KMS-11 (cell line): ENCODE results near the gene MICAL2.

Experiments
- H2AFZ ChIP-seq: fragments of 200-600 bp; sonication (generic); 2 replicates; pipeline ENCODE4 v1.6.1; 2016; ENCODE audit warnings: antibody characterized with exemption, mixed run types, low read depth
- H3K27ac ChIP-seq: fragments of 200-600 bp; sonication (generic); 2 replicates; pipeline ENCODE4 v1.6.1; 2016; ENCODE audit warnings: mild to moderate bottlenecking, mixed run types
- H3K27me3 ChIP-seq: fragments of 200-600 bp; sonication (generic); 2 replicates; pipeline ENCODE4 v1.6.1; 2017; ENCODE audit warnings: mild to moderate bottlenecking, low read depth, mixed run types, moderate library complexity; ENCODE audit not compliant: insufficient read depth
- H3K36me3 ChIP-seq: fragments of 200-600 bp; sonication (generic); 2 replicates; pipeline ENCODE4 v1.6.1; 2017; ENCODE audit warnings: mild to moderate bottlenecking, mixed run types; ENCODE audit not compliant: insufficient read depth
- H3K4me1 ChIP-seq: fragments of 200-600 bp; sonication (generic); 2 replicates; pipeline ENCODE4 v1.6.1; 2016; ENCODE audit warnings: mild to moderate bottlenecking, low read depth, mixed run types; ENCODE audit not compliant: poor library complexity, severe bottlenecking
- H3K4me2 ChIP-seq: fragments of 200-600 bp; sonication (generic); 2 replicates; pipeline ENCODE4 v1.7.0; 2016; ENCODE audit warnings: mild to moderate bottlenecking, mixed run types
- H3K4me3 ChIP-seq: fragments of 200-600 bp; sonication (generic); IDR thresholded peaks from 2 replicates; pipeline ENCODE4 v1.6.1; 2017; ENCODE audit warnings: low read depth, low read length, mixed read lengths; ENCODE audit not compliant: insufficient read depth
- H3K79me2 ChIP-seq: fragments of 200-600 bp; sonication (generic); 2 replicates; pipeline ENCODE4 v1.6.1; 2016; ENCODE audit warnings: low read depth, mixed run types; ENCODE audit not compliant: insufficient read depth
- H3K9ac ChIP-seq: fragments of 200-600 bp; sonication (generic); 2 replicates; pipeline ENCODE4 v1.6.1; 2016; ENCODE audit warnings: mild to moderate bottlenecking, mixed run types
- H4K20me1 ChIP-seq: fragments of 200-600 bp; sonication (generic); 2 replicates; pipeline ENCODE4 v1.6.1; 2016; ENCODE audit warnings: mild to moderate bottlenecking, mixed run types; ENCODE audit not compliant: insufficient read depth
- TF ChIP-seq, protein P1 (sequence below): fragments of 200-600 bp; sonication (generic); conservative IDR thresholded peaks from 2 replicates; pipeline ENCODE4 v1.6.1; 2017; ENCODE audit warnings: low read depth, mild to moderate bottlenecking, antibody characterized with exemption, low read length, moderate library complexity, mixed read lengths

The MICAL2 gene

DNA sequence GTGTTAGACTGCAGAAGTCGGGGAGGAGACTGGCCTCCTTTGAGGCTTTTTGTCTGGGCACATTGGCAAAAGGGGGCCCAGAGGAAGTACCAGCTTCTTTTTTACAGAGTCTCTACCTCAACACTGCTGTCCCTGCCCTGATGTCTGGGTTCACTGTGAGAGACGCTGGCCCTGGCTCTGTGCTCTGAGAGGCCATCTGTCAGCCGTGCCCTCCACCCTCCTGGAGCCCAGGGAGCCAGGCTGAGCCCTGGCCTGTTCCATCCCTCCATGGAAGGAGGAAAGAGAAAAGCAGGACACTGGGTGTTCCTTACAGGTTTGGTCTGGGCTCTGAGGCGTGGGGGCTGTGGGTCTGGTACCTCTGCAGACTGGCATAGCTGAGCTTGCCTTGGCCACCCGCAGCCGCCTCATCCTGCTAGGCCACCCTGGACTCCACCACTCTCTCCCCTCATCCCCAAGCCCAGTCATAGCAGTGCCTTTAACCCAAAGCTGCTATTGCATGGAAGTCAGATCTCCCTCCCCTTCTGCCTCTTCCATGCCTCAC is 161.5 kb downstream of the MICAL2 start:
- Histone ChIP-seq H3K4me2 (no peak overlapping the region), H4K20me1 (no peaks in the 10 kb centered on the region), H3K27ac (no peak overlapping the region), H3K36me3 (no peaks in the 10 kb centered on the region), H3K79me2 (no peaks in the 10 kb centered on the region), H3K4me1 (no peaks in the 10 kb centered on the region), H3K27me3 (no peaks in the 10 kb centered on the region), H2AFZ (no peak overlapping the region), H3K9ac (no peak overlapping the region), H3K4me3 (no peak overlapping the region)
- TF ChIP-seq, protein P1, sequence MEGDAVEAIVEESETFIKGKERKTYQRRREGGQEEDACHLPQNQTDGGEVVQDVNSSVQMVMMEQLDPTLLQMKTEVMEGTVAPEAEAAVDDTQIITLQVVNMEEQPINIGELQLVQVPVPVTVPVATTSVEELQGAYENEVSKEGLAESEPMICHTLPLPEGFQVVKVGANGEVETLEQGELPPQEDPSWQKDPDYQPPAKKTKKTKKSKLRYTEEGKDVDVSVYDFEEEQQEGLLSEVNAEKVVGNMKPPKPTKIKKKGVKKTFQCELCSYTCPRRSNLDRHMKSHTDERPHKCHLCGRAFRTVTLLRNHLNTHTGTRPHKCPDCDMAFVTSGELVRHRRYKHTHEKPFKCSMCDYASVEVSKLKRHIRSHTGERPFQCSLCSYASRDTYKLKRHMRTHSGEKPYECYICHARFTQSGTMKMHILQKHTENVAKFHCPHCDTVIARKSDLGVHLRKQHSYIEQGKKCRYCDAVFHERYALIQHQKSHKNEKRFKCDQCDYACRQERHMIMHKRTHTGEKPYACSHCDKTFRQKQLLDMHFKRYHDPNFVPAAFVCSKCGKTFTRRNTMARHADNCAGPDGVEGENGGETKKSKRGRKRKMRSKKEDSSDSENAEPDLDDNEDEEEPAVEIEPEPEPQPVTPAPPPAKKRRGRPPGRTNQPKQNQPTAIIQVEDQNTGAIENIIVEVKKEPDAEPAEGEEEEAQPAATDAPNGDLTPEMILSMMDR, result no peak

- Histone ChIP-seq H3K27me3 (no peaks in the 10 kb centered on the region), H3K27ac (no peak overlapping the region), H3K9ac (no peak overlapping the region), H3K4me1 (no peaks in the 10 kb centered on the region), H3K4me2 (no peak overlapping the region), H3K79me2 (no peaks in the 10 kb centered on the region), H4K20me1 (no peaks in the 10 kb centered on the region), H3K4me3 (no peak overlapping the region), H2AFZ (no peak overlapping the region), H3K36me3 (no peaks in the 10 kb centered on the region)
- TF ChIP-seq, protein P1, result no peak
These were observed 162.6 kb downstream of the MICAL2 start for GRCh38 chr11:12272821-12273617.

- no peaks in the 10 kb centered on the region for H3K4me1 ChIP-seq
- H4K20me1 ChIP-seq, result no peaks in the 10 kb centered on the region
- no peak overlapping the region for H3K4me2 ChIP-seq
- no peaks in the 10 kb centered on the region for H3K79me2 ChIP-seq
- H3K27ac ChIP-seq, result no peak overlapping the region
- no peaks in the 10 kb centered on the region for H3K36me3 ChIP-seq
- H2AFZ ChIP-seq, result no peak overlapping the region
- H3K27me3 ChIP-seq, result no peaks in the 10 kb centered on the region
- TF ChIP-seq, protein P1, result no peak
- H3K9ac ChIP-seq, result no peak overlapping the region
- H3K4me3 ChIP-seq, result no peak overlapping the region
These were observed 163.2 kb downstream of the MICAL2 start for GRCh38 chr11:12273618-12273995.

GRCh38 chr11:12274056-12274455 is 163.7 kb downstream of the MICAL2 start:
- H3K27ac ChIP-seq, result no peak overlapping the region
- no peak overlapping the region for H3K9ac ChIP-seq
- TF ChIP-seq, protein P1, result no peak
- no peaks in the 10 kb centered on the region for H3K27me3 ChIP-seq
- H3K36me3 ChIP-seq, result no peaks in the 10 kb centered on the region
- H4K20me1 ChIP-seq, result no peaks in the 10 kb centered on the region
- no peaks in the 10 kb centered on the region for H3K79me2 ChIP-seq
- no peak overlapping the region for H2AFZ ChIP-seq
- no peak overlapping the region for H3K4me2 ChIP-seq
- no peak overlapping the region for H3K4me3 ChIP-seq
- H3K4me1 ChIP-seq, result no peaks in the 10 kb centered on the region
